GM23248 (cell line): ENCODE results near the gene CARD8. TPM values are rescaled to one million over a fixed set of nuclear protein-coding genes. Genes with fewer than 3 reads are reported as not detected.

ENCODE experiments used
- DNase-seq: peaks from one replicate; pipeline ENCODE4 v3.0.0-alpha.2; 2015
- H2AFZ ChIP-seq: fragments of 200-600 bp; sonication (generic); 2 replicates; pipeline ENCODE4 v1.6.1; 2016; ENCODE audit warnings: antibody characterized with exemption
- H3F3A ChIP-seq: fragments of 200-600 bp; sonication (generic); 2 replicates; pipeline ENCODE4 v1.6.1; 2016; ENCODE audit warnings: mild to moderate bottlenecking, antibody characterized with exemption, mixed run types; ENCODE audit not compliant: insufficient read depth
- H3K27ac ChIP-seq: fragments of 200-600 bp; sonication (generic); 2 replicates; pipeline ENCODE4 v1.5.1; 2016; ENCODE audit warnings: mild to moderate bottlenecking
- H3K27me3 ChIP-seq: fragments of 200-600 bp; sonication (generic); replicated peaks from 2 replicates; pipeline ENCODE4 v1.6.1; 2016; ENCODE audit warnings: mild to moderate bottlenecking; ENCODE audit not compliant: insufficient read depth
- H3K36me3 ChIP-seq: fragments of 200-600 bp; sonication (generic); 2 replicates; pipeline ENCODE4 v1.6.1; 2016; ENCODE audit warnings: low read depth, mild to moderate bottlenecking
- H3K4me1 ChIP-seq: fragments of 200-600 bp; sonication (generic); 2 replicates; pipeline ENCODE4 v1.6.1; 2016; ENCODE audit warnings: mild to moderate bottlenecking; ENCODE audit not compliant: insufficient read depth
- H3K4me2 ChIP-seq: fragments of 200-600 bp; sonication (generic); one replicate; pipeline ENCODE4 v1.6.1; 2016; ENCODE audit warnings: mild to moderate bottlenecking; ENCODE audit not compliant: unreplicated experiment
- H3K4me3 ChIP-seq: fragments of 200-600 bp; sonication (generic); 2 replicates; pipeline ENCODE4 v1.5.1; 2016; ENCODE audit warnings: mild to moderate bottlenecking
- H3K79me2 ChIP-seq: fragments of 200-600 bp; sonication (generic); 2 replicates; pipeline ENCODE4 v1.6.1; 2016; ENCODE audit warnings: mild to moderate bottlenecking; ENCODE audit not compliant: insufficient read depth
- H3K9ac ChIP-seq: fragments of 200-600 bp; sonication (generic); 2 replicates; pipeline ENCODE4 v1.6.1; 2016; ENCODE audit warnings: mild to moderate bottlenecking
- H3K9me2 ChIP-seq: fragments of 200-600 bp; sonication (generic); 2 replicates; pipeline ENCODE4 v1.6.1; 2016; ENCODE audit warnings: mixed run types, mild to moderate bottlenecking, moderate library complexity; ENCODE audit not compliant: insufficient read depth
- H3K9me3 ChIP-seq: fragments of 200-600 bp; sonication (generic); one replicate; pipeline ENCODE4 v1.6.1; 2017; ENCODE audit warnings: low read depth
- H4K20me1 ChIP-seq: fragments of 200-600 bp; sonication (generic); 2 replicates; pipeline ENCODE4 v1.6.0; 2016; ENCODE audit not compliant: insufficient read depth
- EZH2 ChIP-seq: fragments of 200-600 bp; sonication (generic); IDR thresholded peaks from 2 replicates; pipeline ENCODE4 v1.6.1; 2018; ENCODE audit warnings: antibody characterized with exemption, mild to moderate bottlenecking; ENCODE audit not compliant: insufficient read depth, poor library complexity, severe bottlenecking
- EZH2phosphoT487 ChIP-seq: fragments of 200-600 bp; sonication (generic); IDR thresholded peaks from 2 replicates; pipeline ENCODE4 v1.6.1; 2018; ENCODE audit warnings: antibody characterized with exemption, moderate library complexity, mild to moderate bottlenecking, low read depth; ENCODE audit not compliant: insufficient read depth
- WGBS, 2 experiments: methylation state at CpG; one replicate each; pipeline ENCODE4 v1.1.6; 2015 to 2017; ENCODE audit warnings: low lambda C conversion rate in 2 of 2, low coverage in 1 of 2; ENCODE audit errors: missing lambda C conversion rate in 2 of 2; 5-methylcytosine and 5-hydroxymethylcytosine counted together
- in situ Hi-C: fragments of 300-500 bp; cut with MboI; formaldehyde crosslinking; loops from 2 replicates; pipeline ENCODE4 v1.15.0; 2020
- polyA plus RNA-seq: library from polyadenylated mRNA; unstranded; fragments of >200 nt; fragmentation: Nextera tagmentation; extraction: Ambion mirVana; gene quantifications from 2 replicates; pipeline ENCODE4 v1.2.1, GENCODE V29; 2016
- total RNA-seq: library from RNA; depleted of rRNA; stranded (reverse); fragments of >200 nt; shearing (Covaris generic); gene quantifications from 2 replicates; pipeline ENCODE4 v1.2.3, GENCODE V29; 2014

Gene CARD8
- total and polyA plus RNA-seq, 2 experiments from 2014 or later: 6.3 to 12.9 TPM

GRCh38 chr19:48203222-48203793 is 52.4 kb downstream of the CARD8 start:
- H3K27me3 ChIP-seq: no peaks in the 10 kb centered on the region
- 12 to 15% methylated on average over 5 of the region's 5 CpGs for WGBS, 2 experiments
- TF ChIP-seq EZH2phosphoT487 (no peak), EZH2 (no peak)

GRCh38 chr19:48196933-48197665 is 58.6 kb downstream of the CARD8 start:
- in situ Hi-C loops: no loop called here
- H3K9me2 ChIP-seq: no peaks in the 10 kb centered on the region
- no peak overlapping the region for H2AFZ ChIP-seq
- no peaks in the 10 kb centered on the region for H3K27me3 ChIP-seq
- H3K9ac ChIP-seq: no peak overlapping the region
- 28 to 33% methylated on average over 9 to 13 of the region's 13 CpGs for WGBS, 2 experiments
- H3K4me1 ChIP-seq: no peaks in the 10 kb centered on the region
- no peak overlapping the region for H3K4me3 ChIP-seq
- no peaks in the 10 kb centered on the region for H3F3A ChIP-seq
- no peaks in the 10 kb centered on the region for H3K36me3 ChIP-seq
- TF ChIP-seq EZH2phosphoT487 (no peak), EZH2 (no peak)
- no peak overlapping the region for H3K4me2 ChIP-seq
- H3K79me2 ChIP-seq: no peaks in the 10 kb centered on the region
- no peaks in the 10 kb centered on the region for H4K20me1 ChIP-seq
- no peaks in the 10 kb centered on the region for H3K9me3 ChIP-seq
- no peak overlapping the region for H3K27ac ChIP-seq
- DNase-seq: no peak

More at GRCh38 chr19:48203222-48203793, 52.4 kb downstream of the CARD8 start:
- H3K9ac ChIP-seq: peak overlapping the region; percentile 89
- H3K79me2 ChIP-seq: peaks cover 15% of the 10 kb centered on the region
- H3F3A ChIP-seq: no peaks in the 10 kb centered on the region
- no peaks in the 10 kb centered on the region for H3K9me2 ChIP-seq
- H3K9me3 ChIP-seq: no peaks in the 10 kb centered on the region
- in situ Hi-C loops: no loop called here
- no peaks in the 10 kb centered on the region for H4K20me1 ChIP-seq
- H3K4me2 ChIP-seq: peak overlapping the region; percentile 92
- peak overlapping the region; percentile 94 for H2AFZ ChIP-seq
- H3K4me1 ChIP-seq: peaks cover 5% of the 10 kb centered on the region
- no peaks in the 10 kb centered on the region for H3K36me3 ChIP-seq
- H3K27ac ChIP-seq: peak overlapping the region; percentile 79
- DNase-seq: no peak
- H3K4me3 ChIP-seq: peak overlapping the region; percentile 95

GRCh38 chr19:48196321-48196763 is 59.4 kb downstream of the CARD8 start:
- H3K4me3 ChIP-seq: no peak overlapping the region
- H3K27me3 ChIP-seq: no peaks in the 10 kb centered on the region
- no peaks in the 10 kb centered on the region for H4K20me1 ChIP-seq
- H2AFZ ChIP-seq: no peak overlapping the region
- in situ Hi-C loops: no loop called here
- H3K27ac ChIP-seq: no peak overlapping the region
- no peak for TF ChIP-seq EZH2phosphoT487
- TF ChIP-seq EZH2: no peak
- no peak overlapping the region for H3K4me2 ChIP-seq
- no peaks in the 10 kb centered on the region for H3K4me1 ChIP-seq
- no peaks in the 10 kb centered on the region for H3K36me3 ChIP-seq
- no peaks in the 10 kb centered on the region for H3K9me3 ChIP-seq
- H3K9me2 ChIP-seq: no peaks in the 10 kb centered on the region
- no peaks in the 10 kb centered on the region for H3K79me2 ChIP-seq
- H3K9ac ChIP-seq: no peak overlapping the region
- H3F3A ChIP-seq: no peaks in the 10 kb centered on the region
- 86 to 88% methylated on average over 23 of the region's 23 CpGs for WGBS, 2 experiments
- DNase-seq: no peak

GRCh38 chr19:48194844-48195830 is 60.6 kb downstream of the CARD8 start:
- no peaks in the 10 kb centered on the region for H3F3A ChIP-seq
- WGBS, 2 experiments: 83 to 87% methylated on average over 40 to 69 of the region's 95 CpGs
- no peaks in the 10 kb centered on the region for H4K20me1 ChIP-seq
- no peaks in the 10 kb centered on the region for H3K4me1 ChIP-seq
- no peak overlapping the region for H2AFZ ChIP-seq
- no peaks in the 10 kb centered on the region for H3K79me2 ChIP-seq
- DNase-seq: no peak
- no peaks in the 10 kb centered on the region for H3K9me3 ChIP-seq
- in situ Hi-C loops: no loop called here
- H3K4me2 ChIP-seq: no peak overlapping the region
- H3K9ac ChIP-seq: no peak overlapping the region
- no peaks in the 10 kb centered on the region for H3K36me3 ChIP-seq
- no peaks in the 10 kb centered on the region for H3K9me2 ChIP-seq
- H3K27me3 ChIP-seq: no peaks in the 10 kb centered on the region
- TF ChIP-seq EZH2 (no peak), EZH2phosphoT487 (no peak)
- H3K27ac ChIP-seq: no peak overlapping the region
- H3K4me3 ChIP-seq: no peak overlapping the region
